NCI-H226 (cell line): Measurements from ENCODE around the gene NPEPL1.
"Not testable (repeated sequence)": the region's sequence is repeated elsewhere in the genome, so short reads cannot be mapped to it uniquely, and the experiment has no call there.

Source experiments
- DNase-seq: peaks from one replicate; pipeline ENCODE4 v3.0.0-alpha.2; 2015

Gene NPEPL1

GRCh38 chr20:58692579-58693225 lies at the start of gene NPEPL1:
TSS of gene NPEPL1 (plus strand) at chr20:58692800. CDS start at chr20:58692901, 101 bp downstream.
- peak; percentile 68 for DNase-seq

- not testable (repeated sequence) for DNase-seq
Measured at GRCh38 chr20:58642896-58643295, 49.7 kb upstream of the NPEPL1 start.

- peak; percentile 73 for DNase-seq
Measured at GRCh38 chr20:58645412-58645968, 47.1 kb upstream of the NPEPL1 start.

GRCh38 chr20:58646257-58646656 lies 46.3 kb upstream of the NPEPL1 start:
- DNase-seq: no peak

GRCh38 chr20:58646703-58647102 lies 45.9 kb upstream of the NPEPL1 start:
- no peak for DNase-seq

GRCh38 chr20:58647162-58647795 lies 45.3 kb upstream of the NPEPL1 start:
- DNase-seq: no peak

GRCh38 chr20:58647796-58648501 lies 44.7 kb upstream of the NPEPL1 start:
- peak; percentile 32 for DNase-seq

- not testable (repeated sequence) for DNase-seq
Measured at GRCh38 chr20:58648502-58648825, 44.1 kb upstream of the NPEPL1 start.

- DNase-seq: no peak
Measured at GRCh38 chr20:58649288-58650180, 43.1 kb upstream of the NPEPL1 start.

GRCh38 chr20:58650181-58650775 lies 42.3 kb upstream of the NPEPL1 start:
- DNase-seq: no peak

GRCh38 chr20:58650776-58651558 lies 41.6 kb upstream of the NPEPL1 start, which contains the start of gene STX16:
TSS of gene STX16 (plus strand) at chr20:58651283. CDS start at chr20:58652007, 724 bp downstream.
- DNase-seq: peak; percentile 93

- no peak for DNase-seq
Measured at GRCh38 chr20:58651559-58651945, 41.0 kb upstream of the NPEPL1 start.

GRCh38 chr20:58651946-58652605 lies 40.5 kb upstream of the NPEPL1 start:
- DNase-seq: peak; percentile 34

GRCh38 chr20:58652606-58653294 lies 39.9 kb upstream of the NPEPL1 start:
- no peak for DNase-seq

- DNase-seq: no peak
Measured at GRCh38 chr20:58654337-58654736, 38.3 kb upstream of the NPEPL1 start.

- DNase-seq: no peak
Measured at GRCh38 chr20:58655328-58656107, 37.1 kb upstream of the NPEPL1 start.

- no peak for DNase-seq
Measured at GRCh38 chr20:58656831-58657230, 35.8 kb upstream of the NPEPL1 start.

GRCh38 chr20:58657262-58657661 lies 35.3 kb upstream of the NPEPL1 start:
- DNase-seq: no peak

GRCh38 chr20:58657986-58658385 lies 34.6 kb upstream of the NPEPL1 start:
- no peak for DNase-seq
